ENCODE data around the gene USP16.
"Not testable (repeated sequence)": the region's sequence is repeated elsewhere in the genome, so short reads cannot be mapped to it uniquely, and the experiment has no call there.

The USP16 gene

GRCh38 chr21:29074007-29074376 is 49.5 kb downstream of the USP16 start:
- no peak for DNase-seq (ENCODE audit: low spot score)
- in situ Hi-C loops (cut with MboI; ENCODE audit: low sequenced_read_pairs, unreplicated experiment), result no loop called here
- TF ChIP-seq CTCF (IDR thresholded peaks at IDR 0.05; ENCODE audit: borderline replicate concordance, control extremely low read depth, extremely low read depth, insufficient read depth, missing control alignments), result no peak

- no peak for DNase-seq (ENCODE audit: low spot score)
- TF ChIP-seq CTCF (IDR thresholded peaks at IDR 0.05; ENCODE audit: borderline replicate concordance, control extremely low read depth, extremely low read depth, insufficient read depth, missing control alignments), result no peak
- in situ Hi-C loops (cut with MboI; ENCODE audit: low sequenced_read_pairs, unreplicated experiment), result loop anchor here (25.0 kb wide), 1 partner anchor 763 kb away; no protein-coding TSS in a partner anchor
These were observed 50.3 kb downstream of the USP16 start for GRCh38 chr21:29074783-29075182.

- in situ Hi-C loops (cut with MboI; ENCODE audit: low sequenced_read_pairs, unreplicated experiment), result loop anchor here (25.0 kb wide), 1 partner anchor 761 kb away; no protein-coding TSS in a partner anchor
- no peak for DNase-seq (ENCODE audit: low spot score)
- no peak for TF ChIP-seq CTCF (IDR thresholded peaks at IDR 0.05; ENCODE audit: borderline replicate concordance, control extremely low read depth, extremely low read depth, insufficient read depth, missing control alignments)
These were observed 51.4 kb downstream of the USP16 start for GRCh38 chr21:29075706-29076466.

- in situ Hi-C loops (cut with MboI; ENCODE audit: low sequenced_read_pairs, unreplicated experiment), result loop anchor here (25.0 kb wide), 1 partner anchor 760 kb away; no protein-coding TSS in a partner anchor
- DNase-seq (ENCODE audit: low spot score), result not testable (repeated sequence)
These were observed 52.5 kb downstream of the USP16 start for GRCh38 chr21:29076731-29077640.

- in situ Hi-C loops (cut with MboI; ENCODE audit: low sequenced_read_pairs, unreplicated experiment), result loop anchor here (25.0 kb wide), 1 partner anchor 760 kb away; no protein-coding TSS in a partner anchor
- TF ChIP-seq CTCF (IDR thresholded peaks at IDR 0.05; ENCODE audit: borderline replicate concordance, control extremely low read depth, extremely low read depth, insufficient read depth, missing control alignments), result no peak
- DNase-seq (ENCODE audit: low spot score), result no peak
These were observed 53.2 kb downstream of the USP16 start for GRCh38 chr21:29077651-29078090.

GRCh38 chr21:29078869-29079767 is 54.6 kb downstream of the USP16 start:
- in situ Hi-C loops (cut with MboI; ENCODE audit: low sequenced_read_pairs, unreplicated experiment), result loop anchor here (25.0 kb wide), 1 partner anchor 758 kb away; no protein-coding TSS in a partner anchor
- TF ChIP-seq CTCF (IDR thresholded peaks at IDR 0.05; ENCODE audit: borderline replicate concordance, control extremely low read depth, extremely low read depth, insufficient read depth, missing control alignments), result no peak
- no peak for DNase-seq (ENCODE audit: low spot score)
